GM19043 (cell line): ENCODE results near the gene GPX4.

Experiments
- ATAC-seq: cut with Tn5 transposase; IDR thresholded peaks from one replicate; pipeline ENCODE4 v1.9.1; 2021; ENCODE audit warnings: low read depth; ENCODE audit not compliant: unreplicated experiment

The GPX4 gene

GRCh38 chr19:1102407-1103131 is 1.2 kb upstream of the GPX4 start:
- no peak for ATAC-seq

DNA sequence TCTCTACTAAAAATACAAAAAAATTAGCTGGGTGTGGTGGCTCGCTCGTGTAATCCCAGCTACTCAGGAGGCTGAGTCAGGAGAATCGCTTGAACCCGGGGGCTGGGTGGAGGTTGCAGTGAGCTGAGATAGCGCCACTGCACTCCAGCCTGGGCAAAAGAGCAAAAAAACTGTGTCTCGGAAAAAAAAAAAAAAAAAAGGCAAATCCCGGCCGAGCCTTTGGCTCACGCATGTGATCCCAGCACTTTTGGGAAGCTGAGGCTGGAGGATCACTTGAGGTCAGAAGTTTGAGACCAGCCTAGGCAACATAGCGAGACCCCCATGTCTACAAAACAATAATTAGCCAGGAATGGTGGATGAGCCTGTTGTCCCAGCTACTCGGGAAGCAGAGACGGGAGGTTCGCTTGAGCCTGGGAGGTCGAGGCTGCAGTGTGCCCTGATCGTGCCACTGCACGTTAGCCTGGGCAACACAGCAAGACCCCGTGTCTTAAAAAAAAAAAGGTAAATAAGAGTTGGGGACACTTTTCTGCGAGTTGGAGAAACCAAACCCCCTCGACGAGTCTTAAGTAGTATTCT is 574 bp upstream of the GPX4 start:
- ATAC-seq = no peak

DNA sequence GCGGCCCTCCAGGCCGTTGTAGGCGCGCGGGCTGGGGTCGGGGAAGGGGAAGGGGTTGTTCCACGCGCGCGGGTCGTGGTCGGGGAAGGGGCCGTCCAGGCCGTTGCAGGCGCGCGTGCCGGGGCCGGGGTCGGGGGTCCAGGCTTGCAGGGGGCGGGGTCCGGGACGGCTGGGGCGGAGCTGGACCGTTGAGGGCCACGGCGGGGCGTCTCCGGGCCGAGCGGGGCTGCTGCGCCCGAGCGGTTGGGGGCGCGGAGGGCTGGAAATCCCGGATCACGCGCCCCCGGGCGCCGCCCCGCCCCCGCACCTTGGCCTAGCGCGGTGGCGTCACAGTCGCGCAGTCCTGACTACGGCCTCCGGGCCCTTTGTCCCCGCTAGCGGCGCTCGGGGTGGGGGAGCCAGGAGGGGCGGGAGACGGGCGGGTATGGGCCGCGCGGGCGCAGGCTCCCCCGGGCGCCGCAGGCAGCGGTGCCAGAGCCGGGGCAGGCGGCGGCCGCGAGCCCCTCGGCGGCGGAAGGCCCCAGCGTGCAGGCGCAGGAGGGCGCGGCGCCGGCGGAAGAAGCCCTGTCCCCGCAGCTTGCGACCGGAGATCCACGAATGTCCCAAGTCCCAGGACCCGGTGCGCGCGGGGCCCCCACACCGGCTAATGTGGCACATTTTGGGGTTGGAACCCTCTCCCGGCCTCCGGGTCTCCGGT is 665 bp downstream of the GPX4 start:
- no peak for ATAC-seq

DNA sequence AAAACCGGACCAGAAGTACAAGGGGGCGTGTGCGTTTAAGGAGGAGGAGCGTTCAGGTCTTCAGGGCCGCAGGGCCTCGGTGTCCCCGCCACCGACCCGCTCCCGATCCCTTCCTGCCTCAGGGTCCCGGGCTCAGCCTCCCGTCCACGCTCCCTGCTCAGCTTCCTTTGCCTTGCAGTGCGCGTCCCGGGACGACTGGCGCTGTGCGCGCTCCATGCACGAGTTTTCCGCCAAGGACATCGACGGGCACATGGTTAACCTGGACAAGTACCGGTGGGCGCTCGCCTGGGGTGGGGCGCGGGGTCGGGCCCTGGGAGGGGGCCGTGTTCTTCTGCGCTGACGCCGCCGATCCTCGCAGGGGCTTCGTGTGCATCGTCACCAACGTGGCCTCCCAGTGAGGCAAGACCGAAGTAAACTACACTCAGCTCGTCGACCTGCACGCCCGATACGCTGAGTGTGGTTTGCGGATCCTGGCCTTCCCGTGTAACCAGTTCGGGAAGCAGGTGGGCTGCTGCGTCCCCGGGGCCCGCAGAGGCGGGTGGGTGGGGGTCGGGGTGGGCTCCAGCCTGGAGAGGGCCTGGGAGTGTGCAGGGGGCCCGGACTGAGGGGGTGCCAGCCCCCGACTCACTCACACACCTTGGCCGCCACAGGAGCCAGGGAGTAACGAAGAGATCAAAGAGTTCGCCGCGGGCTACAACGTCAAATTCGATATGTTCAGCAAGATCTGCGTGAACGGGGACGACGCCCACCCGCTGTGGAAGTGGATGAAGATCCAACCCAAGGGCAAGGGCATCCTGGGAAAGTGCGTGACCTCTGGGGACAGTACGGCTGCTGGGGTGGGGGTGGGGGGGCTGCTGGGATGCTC is 1.4 kb downstream of the GPX4 start:
- ATAC-seq = no peak

- ATAC-seq = no peak
These were observed 2.4 kb downstream of the GPX4 start for GRCh38 chr19:1105873-1106840.

DNA sequence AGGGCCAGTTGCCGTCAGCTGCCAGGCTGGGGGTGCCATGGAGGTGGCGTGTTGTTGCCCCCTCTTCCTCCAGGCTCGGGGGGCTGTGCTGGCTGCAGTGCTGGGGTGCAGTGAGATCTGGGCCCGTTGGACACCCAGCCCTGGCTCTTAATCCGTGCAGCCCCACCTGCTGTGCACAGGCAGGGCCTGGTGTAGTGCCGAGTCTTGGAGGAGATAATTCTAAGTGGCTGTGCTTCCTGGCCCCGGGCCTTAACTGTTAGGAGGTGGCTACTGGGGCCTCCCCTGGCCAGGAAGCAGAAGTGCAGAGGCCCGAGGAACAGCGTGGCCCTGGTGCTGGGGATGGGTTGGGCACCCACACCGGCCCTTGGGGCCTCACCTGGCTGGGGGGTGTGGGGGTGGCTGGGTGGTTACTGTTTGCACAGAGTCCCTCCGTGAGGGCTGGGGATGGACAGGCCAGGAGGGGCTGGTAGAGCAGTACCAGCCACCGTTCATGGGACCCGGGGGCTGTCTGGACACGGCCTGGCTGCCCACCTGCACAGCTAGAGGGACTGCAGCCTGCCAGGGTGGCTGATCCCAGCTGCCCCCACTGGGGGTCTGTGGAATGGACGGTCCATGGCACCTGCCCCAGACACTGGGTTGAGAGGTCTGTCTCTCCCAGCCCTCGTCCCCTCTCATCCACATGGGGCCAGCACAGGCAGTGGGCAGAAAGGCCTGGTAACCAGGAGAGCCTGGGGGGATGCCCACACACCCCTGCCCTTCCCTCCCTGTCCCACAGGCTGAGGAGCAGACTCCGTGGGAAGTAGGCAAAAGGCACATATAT is 3.3 kb downstream of the GPX4 start:
- ATAC-seq = no peak

GRCh38 chr19:1107661-1108261 is 4.0 kb downstream of the GPX4 start:
- ATAC-seq = no peak

DNA sequence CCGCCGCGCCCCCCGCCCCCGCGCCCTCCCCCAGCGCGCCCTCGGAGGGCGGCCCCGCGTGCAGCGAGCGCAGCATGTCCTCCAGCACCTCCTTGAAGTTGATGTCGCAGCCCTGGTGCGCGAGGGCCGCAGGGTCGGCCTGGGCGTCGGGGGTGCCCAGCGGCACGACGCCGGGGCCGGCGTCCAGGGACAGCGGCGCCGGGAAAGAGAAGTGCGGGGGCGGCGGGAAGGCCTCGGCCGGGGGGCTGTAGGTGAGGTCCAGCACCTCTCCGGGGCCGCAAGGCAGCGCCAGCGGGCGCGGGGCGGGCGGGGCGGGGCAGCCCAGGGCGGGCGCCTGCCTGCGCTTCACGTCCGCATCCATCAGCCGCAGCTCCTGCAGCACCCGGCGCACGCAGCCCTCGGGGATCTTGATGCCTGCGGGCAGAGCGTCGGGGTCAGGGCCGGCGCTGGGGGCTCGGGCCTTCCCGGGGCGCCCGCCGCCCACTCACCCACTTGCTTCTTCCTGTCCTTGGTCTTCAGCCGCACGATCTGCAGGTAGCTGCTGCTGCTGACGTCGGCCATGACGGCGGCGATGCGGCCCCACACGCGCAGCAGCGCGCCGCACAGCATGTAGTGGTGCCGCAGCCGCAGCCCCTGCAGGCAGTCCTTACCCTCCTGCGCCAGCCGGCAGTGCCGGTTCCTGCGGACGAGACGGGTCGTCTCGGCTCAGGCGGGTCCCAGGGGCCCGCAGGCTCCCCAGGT is 4.7 kb downstream of the GPX4 start:
- ATAC-seq = no peak

GRCh38 chr19:1109032-1109551 is 5.3 kb downstream of the GPX4 start:
- ATAC-seq = no peak

DNA sequence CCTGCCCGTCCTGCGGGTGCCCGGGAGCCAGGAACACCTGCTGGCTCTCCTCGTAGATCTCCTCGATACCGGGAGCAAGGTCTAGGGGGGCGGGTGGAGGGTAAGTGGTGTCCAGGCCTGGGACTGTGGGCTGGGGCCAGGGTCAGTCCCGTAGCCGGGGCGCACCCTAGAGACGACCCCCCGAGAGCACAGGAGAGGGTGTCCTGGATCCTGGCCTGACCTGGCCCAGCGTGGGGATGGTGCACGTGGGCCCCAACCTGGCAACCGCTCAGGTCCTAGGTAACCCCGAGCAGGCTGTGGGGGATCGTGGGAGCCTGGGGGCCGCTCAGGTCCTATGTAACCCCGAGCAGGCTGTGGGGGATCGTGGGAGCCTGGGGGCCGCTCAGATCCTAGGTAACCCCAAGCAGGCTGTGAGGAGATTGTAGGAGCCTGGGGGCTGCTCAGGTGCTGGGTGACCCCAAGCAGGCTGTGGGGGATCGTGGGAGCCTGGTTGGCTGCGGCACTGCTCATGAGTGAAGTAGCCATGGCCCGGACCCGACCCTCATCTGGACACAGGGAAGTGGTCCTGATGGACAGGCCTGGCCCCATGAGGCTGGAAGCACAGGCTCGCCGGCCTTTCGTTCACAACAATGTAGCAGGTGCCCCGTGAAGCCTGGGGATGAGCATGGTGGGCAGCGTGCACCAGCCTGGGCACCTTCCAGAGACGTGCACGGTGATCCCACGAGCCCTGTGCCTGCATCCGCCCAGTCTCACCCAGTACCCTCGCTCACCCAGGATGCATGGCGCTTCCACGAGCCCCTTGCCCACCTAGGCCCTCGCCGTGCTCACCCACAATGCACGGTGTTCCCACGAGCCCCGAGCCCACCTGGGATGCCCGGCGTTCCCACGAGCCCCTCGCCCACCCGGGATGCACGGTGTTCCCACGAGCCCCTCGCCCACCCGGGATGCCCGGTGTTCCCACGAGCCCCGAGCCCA is 6.2 kb downstream of the GPX4 start:
- ATAC-seq = no peak

DNA sequence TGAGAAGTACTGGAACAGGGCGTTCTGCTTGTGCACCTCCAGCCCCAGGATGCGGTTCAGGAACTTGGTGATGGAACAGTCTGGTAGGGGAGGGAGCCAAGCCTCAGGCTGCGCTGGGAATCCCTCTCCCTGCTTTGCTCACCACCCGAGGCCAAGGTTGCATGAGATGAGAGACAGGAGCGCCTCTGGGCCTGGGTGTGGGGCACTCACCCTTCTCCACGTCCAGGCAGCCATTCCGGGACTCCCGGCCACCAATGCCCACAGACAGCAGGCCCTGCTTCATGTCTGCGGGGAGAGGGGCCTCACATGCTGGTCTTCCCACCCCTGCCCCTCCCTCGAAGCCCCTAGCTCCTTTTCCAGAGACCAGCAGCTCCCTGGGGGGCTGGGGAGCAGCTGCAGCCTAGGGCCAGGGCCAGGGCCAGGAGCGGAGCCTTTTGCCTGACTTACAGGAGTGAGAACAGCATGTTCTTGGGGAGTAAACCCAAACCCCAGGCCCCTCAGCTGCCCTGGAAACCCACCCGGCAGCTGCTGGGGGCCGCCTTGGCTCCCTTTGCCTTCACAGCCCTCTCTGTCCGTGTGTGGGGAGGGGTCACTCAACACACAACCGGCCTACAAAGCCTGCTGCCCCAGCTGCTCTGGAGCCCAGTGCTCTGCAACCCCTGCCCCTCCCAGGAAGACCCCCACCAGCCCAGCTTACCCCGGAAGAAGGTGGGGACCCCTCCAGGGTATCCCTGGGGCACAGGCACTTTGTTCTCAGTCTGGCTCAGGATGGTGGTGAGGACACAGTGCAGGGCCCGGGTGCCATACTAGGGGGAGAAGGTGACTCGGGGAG is 7.2 kb downstream of the GPX4 start:
- ATAC-seq = no peak

DNA sequence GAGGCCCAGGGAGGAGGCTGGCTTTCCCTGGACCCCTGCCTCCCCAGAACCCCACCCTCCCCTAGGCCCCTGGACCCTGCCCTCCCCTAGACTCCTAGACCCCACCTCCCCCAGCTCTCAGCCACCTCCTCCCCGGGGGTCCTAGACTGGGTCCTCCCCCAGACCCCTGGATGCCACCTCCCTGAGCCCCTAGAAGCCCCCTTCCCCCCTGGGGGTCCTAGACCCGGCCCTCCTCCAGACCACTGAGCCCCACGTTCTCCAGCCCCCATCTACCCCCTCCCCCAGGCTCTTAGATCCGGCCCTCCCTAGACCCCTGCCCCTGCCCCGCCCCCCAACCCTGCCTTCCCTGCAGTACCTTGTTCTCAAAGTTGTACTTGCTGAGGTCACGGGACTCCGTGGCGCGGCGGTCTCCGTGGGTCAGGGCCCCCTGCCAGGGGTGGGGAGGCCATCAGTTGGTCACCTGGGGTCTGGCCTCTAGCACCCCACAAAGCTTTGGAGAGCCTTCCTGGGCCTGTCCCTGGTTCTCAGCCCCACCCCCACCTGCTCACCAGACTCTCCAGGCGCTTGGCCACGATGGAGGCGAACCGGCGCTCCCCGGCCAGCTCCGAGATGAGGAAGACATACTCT is 8.0 kb downstream of the GPX4 start:
- ATAC-seq = no peak

DNA sequence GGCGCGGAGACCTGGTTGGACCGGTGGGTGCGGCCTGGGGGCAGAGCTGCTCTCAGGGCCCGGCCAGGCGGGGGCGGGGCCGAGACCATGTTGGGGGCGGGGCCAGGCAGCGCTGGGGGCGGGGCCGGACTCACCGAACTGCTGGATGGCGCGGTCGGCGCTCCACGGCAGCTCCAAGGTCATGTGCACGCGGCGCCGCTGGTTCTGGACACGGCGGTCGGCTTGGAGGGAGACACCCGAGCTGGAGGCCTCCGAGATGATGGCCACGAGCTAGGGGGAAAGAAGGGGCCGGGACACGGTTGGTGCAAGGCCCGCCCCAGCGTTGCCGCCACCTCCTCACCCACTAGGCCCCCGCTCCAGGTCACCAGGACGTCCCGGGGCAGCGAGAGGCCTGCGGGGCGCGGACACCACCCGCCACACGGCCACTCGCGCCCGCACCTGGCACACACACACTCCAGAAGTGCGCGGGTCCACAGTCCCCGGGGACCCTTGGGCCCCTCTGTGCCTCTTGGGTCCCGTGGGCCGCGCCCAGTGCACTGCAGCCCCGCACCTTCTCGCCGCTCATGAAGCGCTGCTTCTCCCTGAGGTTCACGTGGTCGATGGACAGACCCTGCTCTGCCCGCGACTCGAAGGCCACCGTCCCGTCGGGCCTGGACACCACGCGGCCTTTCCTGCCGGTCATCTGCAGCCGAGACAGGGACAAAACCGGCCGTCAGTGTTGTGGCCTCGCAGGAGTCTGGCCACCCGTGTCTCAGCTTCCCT is 8.7 kb downstream of the GPX4 start:
- no peak for ATAC-seq
